H1 (cell line): ENCODE results near the gene B9D1. TPM values are rescaled to one million over a fixed set of nuclear protein-coding genes. Genes with fewer than 3 reads are reported as not detected.

Source experiments
- BACH1 ChIP-seq: IDR thresholded peaks from 2 replicates; pipeline ENCODE4 v1.6.1; 2012; ENCODE audit warnings: low read length, improper control_type of control experiment
- CBX8 ChIP-seq: fragments of 300-800, 300-1000 bp; sonication (generic); IDR thresholded peaks from 2 replicates; pipeline ENCODE4 v1.7.1; 2016; ENCODE audit warnings: low read depth, low read length, borderline replicate concordance
- CREB1 ChIP-seq: IDR thresholded peaks from 2 replicates; pipeline ENCODE4 v1.6.1; 2012; ENCODE audit warnings: inconsistent platforms
- KDM4A ChIP-seq: IDR thresholded peaks from one replicate; pipeline ENCODE4 v1.7.1; 2012; ENCODE audit warnings: low read depth, mild to moderate bottlenecking, moderate library complexity, low read length, inconsistent platforms; ENCODE audit not compliant: severe bottlenecking
- SIX5 ChIP-seq: IDR thresholded peaks from 2 replicates; pipeline ENCODE4 v1.6.1; 2011; ENCODE audit warnings: mild to moderate bottlenecking, low read depth, low read length
- ZNF274 ChIP-seq: IDR thresholded peaks from 2 replicates; pipeline ENCODE4 v1.7.0; 2012; ENCODE audit warnings: low read length, borderline replicate concordance; ENCODE audit errors: extremely low read depth
- polyA plus RNA-seq, 7 experiments: library from polyadenylated mRNA; depleted of rRNA in 3 of 7; stranded (reverse) in 5 of 7; unstranded in 2 of 7; fragments of >200 nt in 5 of 7; fragments of 200-250 nt in 2 of 7; gene quantifications; 1 replicate in 5 of 7; 2 replicates in 1 of 7; 4 replicates in 1 of 7; pipeline versions ENCODE4 v1.2.1 to v1.2.3, GENCODE V29; 2011 to 2013; ENCODE audit warnings: missing spikeins in 2 of 7, mixed read lengths in 2 of 7
- total RNA-seq: library from RNA; stranded (reverse); fragmentation: NEBNext Ultra II Directional; extraction: Animal tissue kit (Norgen Biotek cat#: 25700); gene quantifications from 2 replicates; pipeline ENCODE4 v1.2.1, GENCODE V29; 2021
- TF ChIP-seq, protein P1 (sequence below): IDR thresholded peaks from 2 replicates; pipeline ENCODE4 v1.6.1; 2011; ENCODE audit warnings: low read depth, mild to moderate bottlenecking, low read length; ENCODE audit not compliant: insufficient read depth

Gene B9D1
- total and polyA plus RNA-seq, 2 of the 8 experiments (the other 6 are each of a cell fraction or from before 2014, with no cell fraction given): 24.6 to 65.7 TPM

DNA sequence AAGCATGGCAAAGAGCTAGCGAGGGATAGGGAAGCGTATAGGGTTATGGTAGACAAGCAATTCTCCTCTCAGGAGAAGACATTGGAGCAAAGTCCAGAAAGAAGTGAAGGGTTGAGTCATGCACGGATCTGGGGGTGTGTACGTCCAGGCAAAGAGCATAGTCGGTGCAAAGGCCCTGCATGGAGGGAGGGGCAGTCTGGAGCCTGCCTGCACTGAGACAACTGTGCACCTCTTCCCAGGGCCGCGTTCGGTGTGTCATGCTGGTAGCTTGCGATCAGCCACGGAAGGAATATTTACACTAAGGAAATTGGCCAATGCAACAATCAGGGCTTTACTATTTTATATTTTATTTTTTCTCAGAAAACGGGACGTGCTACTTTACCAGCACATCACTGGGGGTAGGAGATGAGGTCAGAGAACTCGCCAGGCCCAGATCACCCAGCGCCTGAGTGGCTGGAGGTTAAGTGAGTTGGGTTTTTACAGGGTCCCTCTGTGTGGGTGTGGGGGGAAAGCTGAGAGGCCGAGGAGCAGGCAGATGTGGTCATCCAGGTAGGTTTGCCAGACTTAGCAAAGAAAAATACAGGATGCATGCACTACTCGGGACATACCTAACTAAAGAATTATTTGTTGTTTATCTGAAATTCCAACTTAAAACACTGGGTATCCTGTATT lies 6.7 kb upstream of the B9D1 start (continued):
- TF ChIP-seq KDM4A (no peak), ZNF274 (no peak), CREB1 (no peak), SIX5 (no peak), BACH1 (no peak), CBX8 (no peak)
- TF ChIP-seq, protein P1, sequence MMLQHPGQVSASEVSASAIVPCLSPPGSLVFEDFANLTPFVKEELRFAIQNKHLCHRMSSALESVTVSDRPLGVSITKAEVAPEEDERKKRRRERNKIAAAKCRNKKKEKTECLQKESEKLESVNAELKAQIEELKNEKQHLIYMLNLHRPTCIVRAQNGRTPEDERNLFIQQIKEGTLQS: no peak
